Measurements from ENCODE around the gene RPA1. TPM values are rescaled to one million over a fixed set of nuclear protein-coding genes. Genes with fewer than 3 reads are reported as not detected.

RPA1 gene
- total and polyA plus RNA-seq, 7 experiments from 2014 or later, result 57.8 to 264 (median 85.2) TPM

GRCh38 chr17:1907909-1908698 is 78.3 kb downstream of the RPA1 start:
- CTCF ChIA-PET, result interaction anchor here (0.9 to 1.3 kb wide), 2 partner anchors 17 to 336 kb away, joined by 4 read pairs; no protein-coding TSS in a partner anchor
- intact Hi-C loops (cut with micrococcal nuclease), result loop anchor here (1.0 to 5.0 kb wide), 6 partner anchors 122 to 336 kb away; partner anchors contain the start of genes DPH1 (in 2 of the 2), HIC1 (in 1 of the 2) and OVCA2 (in 1 of the 2)
- Histone ChIP-seq H3K4me3 (ENCODE audit: low read length) (peak overlapping the region; percentile 36), H3K36me3 (ENCODE audit: control insufficient read depth in 2 of 3, insufficient read depth in 3 of 3, low read length in 3 of 3) (no peaks in the 10 kb centered on the region), H3K9me3 (ENCODE audit: control insufficient read depth in 2 of 3, low read length in 3 of 3) (no peaks in the 10 kb centered on the region), H3K27me3 (ENCODE audit: control insufficient read depth in 2 of 2, insufficient read depth in 2 of 2, low read length in 2 of 2) (peaks cover 0 to 14% of the 10 kb centered on the region in 2 donors), H3K27ac (ENCODE audit: low read depth, low read length) (no peak overlapping the region), H3K4me1 (ENCODE audit: control insufficient read depth in 2 of 2, insufficient read depth in 2 of 2, low read length in 2 of 2) (no peaks in the 10 kb centered on the region)
- peaks cover 0 to 3% (median 0%) of the 10 kb centered on the region in 5 donors for H3K36me3 Mint-ChIP-seq
- DNase-seq, result peak in 7 of 9 donors; percentile 9 to 27 (median 19)
- peak; percentile 61 for ATAC-seq
- H3K27me3 Mint-ChIP-seq, result peaks cover 44 to 77% (median 59%) of the 10 kb centered on the region in 5 donors
- peak overlapping the region in 8 of 10 donors; percentile 49 to 76 (median 58) for H3K4me3 Mint-ChIP-seq
- POLR2A ChIA-PET, result interaction anchor here (0.6 to 1.0 kb wide), 2 partner anchors 79 to 117 kb away, joined by 3 to 4 read pairs; partner anchors contain the start of gene RTN4RL1
- no peak overlapping the region for H3K27ac Mint-ChIP-seq
- peaks cover 3 to 16% (median 14%) of the 10 kb centered on the region in 7 donors for H3K4me1 Mint-ChIP-seq
- H3K9me3 Mint-ChIP-seq, result no peaks in the 10 kb centered on the region

GRCh38 chr17:1908699-1909309 is 79.0 kb downstream of the RPA1 start:
- POLR2A ChIA-PET, result interaction anchor here (1.0 kb wide), 1 partner anchor 79 kb away, joined by 3 read pairs; no protein-coding TSS in a partner anchor
- H3K4me3 Mint-ChIP-seq, result peak overlapping the region; percentile 48 to 76 (median 61)
- H3K36me3 ChIP-seq (ENCODE audit: control insufficient read depth in 2 of 3, insufficient read depth in 3 of 3, low read length in 3 of 3), result no peaks in the 10 kb centered on the region
- DNase-seq, result peak in 7 of 9 donors; percentile 7 to 38 (median 25)
- no peak overlapping the region for H3K27ac ChIP-seq (ENCODE audit: low read depth, low read length)
- CTCF ChIA-PET, result interaction anchor here (0.5 to 1.3 kb wide), 3 partner anchors 17 to 634 kb away, joined by 3 to 4 read pairs (median 4); no protein-coding TSS in a partner anchor
- no peaks in the 10 kb centered on the region for H3K9me3 ChIP-seq (ENCODE audit: control insufficient read depth in 2 of 3, low read length in 3 of 3)
- H3K27ac Mint-ChIP-seq, result no peak overlapping the region
- intact Hi-C loops (cut with micrococcal nuclease), result loop anchor here (1.0 to 5.0 kb wide), 6 partner anchors 121 to 335 kb away; partner anchors contain the start of genes DPH1 (in 2 of the 2), HIC1 (in 1 of the 2) and OVCA2 (in 1 of the 2)
- H3K27me3 ChIP-seq (ENCODE audit: control insufficient read depth in 2 of 2, insufficient read depth in 2 of 2, low read length in 2 of 2), result peaks cover 0 to 14% of the 10 kb centered on the region in 2 donors
- peak overlapping the region; percentile 36 for H3K4me3 ChIP-seq (ENCODE audit: low read length)
- H3K4me1 Mint-ChIP-seq, result peaks cover 2 to 16% (median 14%) of the 10 kb centered on the region in 7 donors
- peaks cover 0 to 3% (median 0%) of the 10 kb centered on the region in 5 donors for H3K36me3 Mint-ChIP-seq
- no peaks in the 10 kb centered on the region for H3K4me1 ChIP-seq (ENCODE audit: control insufficient read depth in 2 of 2, insufficient read depth in 2 of 2, low read length in 2 of 2)
- H3K9me3 Mint-ChIP-seq, result no peaks in the 10 kb centered on the region
- peak; percentile 57 for ATAC-seq
- H3K27me3 Mint-ChIP-seq, result peaks cover 44 to 76% (median 55%) of the 10 kb centered on the region in 5 donors

- Histone ChIP-seq H3K27me3 (ENCODE audit: control insufficient read depth in 2 of 2, insufficient read depth in 2 of 2, low read length in 2 of 2) (peaks cover 0 to 14% of the 10 kb centered on the region in 2 donors), H3K36me3 (ENCODE audit: control insufficient read depth in 2 of 3, insufficient read depth in 3 of 3, low read length in 3 of 3) (no peaks in the 10 kb centered on the region), H3K9me3 (ENCODE audit: control insufficient read depth in 2 of 3, low read length in 3 of 3) (no peaks in the 10 kb centered on the region), H3K4me1 (ENCODE audit: control insufficient read depth in 2 of 2, insufficient read depth in 2 of 2, low read length in 2 of 2) (no peaks in the 10 kb centered on the region), H3K4me3 (ENCODE audit: low read length) (no peak overlapping the region), H3K27ac (ENCODE audit: low read depth, low read length) (no peak overlapping the region)
- Mint-ChIP-seq H3K9me3 (peaks cover 0 to 1% (median 0%) of the 10 kb centered on the region in 11 donors), H3K36me3 (peaks cover 0 to 3% (median 0%) of the 10 kb centered on the region in 5 donors), H3K4me3 (no peak overlapping the region), H3K4me1 (peaks cover 2 to 16% (median 12%) of the 10 kb centered on the region in 7 donors), H3K27me3 (peaks cover 44 to 69% (median 53%) of the 10 kb centered on the region in 5 donors), H3K27ac (no peak overlapping the region)
- ATAC-seq (no peak), DNase-seq (no peak)
- ChIA-PET CTCF (no interaction called here), POLR2A (interaction anchor here (0.5 kb wide), 1 partner anchor 117 kb away, joined by 3 read pairs; no protein-coding TSS in a partner anchor)
- intact Hi-C loops (cut with micrococcal nuclease), result loop anchor here (2.0 to 5.0 kb wide), 4 partner anchors 121 to 332 kb away; partner anchors contain the start of genes DPH1 (in 1 of the 2), HIC1 (in 1 of the 2) and OVCA2 (in 1 of the 2)
Observed at GRCh38 chr17:1909985-1910384, 80.2 kb downstream of the RPA1 start.

- H3K27ac ChIP-seq (ENCODE audit: low read depth, low read length), result no peak overlapping the region
- peaks cover 0 to 7% of the 10 kb centered on the region in 2 donors for H3K27me3 ChIP-seq (ENCODE audit: control insufficient read depth in 2 of 2, insufficient read depth in 2 of 2, low read length in 2 of 2)
- CTCF ChIA-PET, result no interaction called here
- H3K36me3 Mint-ChIP-seq, result no peaks in the 10 kb centered on the region
- H3K4me3 ChIP-seq (ENCODE audit: low read length), result no peak overlapping the region
- H3K36me3 ChIP-seq (ENCODE audit: control insufficient read depth in 2 of 3, insufficient read depth in 3 of 3, low read length in 3 of 3), result no peaks in the 10 kb centered on the region
- ATAC-seq, result no peak
- peaks cover 0 to 11% (median 5%) of the 10 kb centered on the region in 7 donors for H3K4me1 Mint-ChIP-seq
- H3K9me3 Mint-ChIP-seq, result peaks cover 0 to 1% (median 0%) of the 10 kb centered on the region in 11 donors
- peaks cover 29 to 52% (median 34%) of the 10 kb centered on the region in 5 donors for H3K27me3 Mint-ChIP-seq
- H3K27ac Mint-ChIP-seq, result no peak overlapping the region
- DNase-seq, result no peak
- intact Hi-C loops (cut with micrococcal nuclease), result no loop called here
- POLR2A ChIA-PET, result no interaction called here
- H3K9me3 ChIP-seq (ENCODE audit: control insufficient read depth in 2 of 3, low read length in 3 of 3), result no peaks in the 10 kb centered on the region
- H3K4me3 Mint-ChIP-seq, result no peak overlapping the region
- H3K4me1 ChIP-seq (ENCODE audit: control insufficient read depth in 2 of 2, insufficient read depth in 2 of 2, low read length in 2 of 2), result no peaks in the 10 kb centered on the region
Observed at GRCh38 chr17:1912146-1912545, 82.3 kb downstream of the RPA1 start.

- Histone ChIP-seq H3K27me3 (ENCODE audit: control insufficient read depth in 2 of 2, insufficient read depth in 2 of 2, low read length in 2 of 2) (peaks cover 0 to 5% of the 10 kb centered on the region in 2 donors), H3K4me3 (ENCODE audit: low read length) (no peak overlapping the region), H3K9me3 (ENCODE audit: control insufficient read depth in 2 of 3, low read length in 3 of 3) (no peaks in the 10 kb centered on the region), H3K27ac (ENCODE audit: low read depth, low read length) (no peak overlapping the region), H3K4me1 (ENCODE audit: control insufficient read depth in 2 of 2, insufficient read depth in 2 of 2, low read length in 2 of 2) (no peaks in the 10 kb centered on the region), H3K36me3 (ENCODE audit: control insufficient read depth in 2 of 3, insufficient read depth in 3 of 3, low read length in 3 of 3) (no peaks in the 10 kb centered on the region)
- CTCF ChIA-PET, result no interaction called here
- Mint-ChIP-seq H3K4me1 (peaks cover 0 to 6% (median 4%) of the 10 kb centered on the region in 7 donors), H3K27me3 (peaks cover 21 to 42% (median 25%) of the 10 kb centered on the region in 5 donors), H3K36me3 (no peaks in the 10 kb centered on the region), H3K9me3 (peaks cover 0 to 1% (median 0%) of the 10 kb centered on the region in 11 donors), H3K4me3 (no peak overlapping the region), H3K27ac (no peak overlapping the region)
- ATAC-seq (no peak), DNase-seq (no peak)
- POLR2A ChIA-PET, result no interaction called here
- intact Hi-C loops (cut with micrococcal nuclease), result no loop called here
Observed at GRCh38 chr17:1913702-1914101, 83.9 kb downstream of the RPA1 start.

GRCh38 chr17:1914661-1915083 is 84.9 kb downstream of the RPA1 start:
- ATAC-seq, result no peak
- CTCF ChIA-PET, result no interaction called here
- intact Hi-C loops (cut with micrococcal nuclease), result no loop called here

More at GRCh38 chr17:1914661-1915083, 84.9 kb downstream of the RPA1 start:
- Histone ChIP-seq H3K36me3 (ENCODE audit: control insufficient read depth in 2 of 3, insufficient read depth in 3 of 3, low read length in 3 of 3) (no peaks in the 10 kb centered on the region), H3K27me3 (ENCODE audit: control insufficient read depth in 2 of 2, insufficient read depth in 2 of 2, low read length in 2 of 2) (no peaks in the 10 kb centered on the region), H3K4me1 (ENCODE audit: control insufficient read depth in 2 of 2, insufficient read depth in 2 of 2, low read length in 2 of 2) (no peaks in the 10 kb centered on the region), H3K9me3 (ENCODE audit: control insufficient read depth in 2 of 3, low read length in 3 of 3) (no peaks in the 10 kb centered on the region), H3K27ac (ENCODE audit: low read depth, low read length) (no peak overlapping the region), H3K4me3 (ENCODE audit: low read length) (no peak overlapping the region)
- Mint-ChIP-seq H3K36me3 (no peaks in the 10 kb centered on the region), H3K27ac (no peak overlapping the region), H3K4me1 (no peaks in the 10 kb centered on the region), H3K9me3 (peaks cover 0 to 1% (median 0%) of the 10 kb centered on the region in 11 donors), H3K4me3 (no peak overlapping the region), H3K27me3 (peaks cover 12 to 33% (median 15%) of the 10 kb centered on the region in 5 donors)
- POLR2A ChIA-PET, result no interaction called here
- DNase-seq, result no peak
